ENCODE data around the gene HLA-E. TPM values are rescaled to one million over a fixed set of nuclear protein-coding genes. Genes with fewer than 3 reads are reported as not detected.

Gene HLA-E
- total RNA-seq, 1 donor from 2014 or later: 215 TPM

DNA sequence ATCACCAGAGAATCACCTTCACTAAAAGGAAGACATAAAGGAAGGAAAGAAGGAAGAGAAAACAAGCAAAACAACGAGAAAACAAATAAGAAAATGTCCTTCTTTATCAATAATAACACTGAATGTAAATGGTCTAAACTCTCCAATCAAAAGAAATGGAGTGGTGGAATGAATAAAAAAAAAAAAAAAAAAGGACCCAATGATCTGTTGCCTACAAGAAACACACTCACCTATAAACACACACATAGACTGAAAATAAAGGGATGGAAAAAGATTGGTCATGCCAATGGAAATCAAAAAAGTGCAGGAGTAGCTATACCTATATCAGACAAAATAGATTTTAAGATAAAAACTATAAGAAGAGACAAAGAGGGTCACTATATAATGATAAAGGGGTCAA is 30.2 kb upstream of the HLA-E start:
- no peak overlapping the region for H3K4me3 ChIP-seq (ENCODE audit: low read depth, low read length)
- TF ChIP-seq, protein P1, sequence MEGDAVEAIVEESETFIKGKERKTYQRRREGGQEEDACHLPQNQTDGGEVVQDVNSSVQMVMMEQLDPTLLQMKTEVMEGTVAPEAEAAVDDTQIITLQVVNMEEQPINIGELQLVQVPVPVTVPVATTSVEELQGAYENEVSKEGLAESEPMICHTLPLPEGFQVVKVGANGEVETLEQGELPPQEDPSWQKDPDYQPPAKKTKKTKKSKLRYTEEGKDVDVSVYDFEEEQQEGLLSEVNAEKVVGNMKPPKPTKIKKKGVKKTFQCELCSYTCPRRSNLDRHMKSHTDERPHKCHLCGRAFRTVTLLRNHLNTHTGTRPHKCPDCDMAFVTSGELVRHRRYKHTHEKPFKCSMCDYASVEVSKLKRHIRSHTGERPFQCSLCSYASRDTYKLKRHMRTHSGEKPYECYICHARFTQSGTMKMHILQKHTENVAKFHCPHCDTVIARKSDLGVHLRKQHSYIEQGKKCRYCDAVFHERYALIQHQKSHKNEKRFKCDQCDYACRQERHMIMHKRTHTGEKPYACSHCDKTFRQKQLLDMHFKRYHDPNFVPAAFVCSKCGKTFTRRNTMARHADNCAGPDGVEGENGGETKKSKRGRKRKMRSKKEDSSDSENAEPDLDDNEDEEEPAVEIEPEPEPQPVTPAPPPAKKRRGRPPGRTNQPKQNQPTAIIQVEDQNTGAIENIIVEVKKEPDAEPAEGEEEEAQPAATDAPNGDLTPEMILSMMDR (IDR thresholded peaks at IDR 0.05; ENCODE audit: insufficient read depth, low read length, severe bottlenecking): no peak
- H3K27me3 ChIP-seq (ENCODE audit: control insufficient read depth, insufficient read depth, low read length): peaks cover 49% of the 10 kb centered on the region
- no peaks in the 10 kb centered on the region for H3K36me3 ChIP-seq (ENCODE audit: control insufficient read depth, insufficient read depth, low read length)
- FAIRE-seq: no peak
- no peak for DNase-seq (ENCODE audit: low read depth)

DNA sequence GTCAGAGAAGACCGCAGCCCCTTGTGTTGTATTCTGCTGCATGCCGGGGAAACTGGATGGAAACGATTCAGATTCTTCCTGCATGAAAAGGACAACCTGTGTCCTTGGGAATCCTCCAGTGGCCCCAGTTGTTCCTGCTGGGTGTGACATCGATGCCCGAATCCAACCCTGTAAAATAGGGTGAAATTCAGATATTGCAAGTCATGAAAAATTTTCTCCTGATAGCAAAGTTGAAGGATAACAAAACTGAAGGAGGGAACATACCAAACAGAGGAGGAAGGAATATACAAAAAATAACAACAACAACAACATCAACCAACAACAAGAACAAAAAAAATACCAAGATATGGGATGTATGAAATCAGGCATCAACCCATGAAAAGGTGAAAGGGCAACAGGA is 28.3 kb upstream of the HLA-E start:
- Histone ChIP-seq H3K36me3 (ENCODE audit: control insufficient read depth, insufficient read depth, low read length) (no peaks in the 10 kb centered on the region), H3K27me3 (ENCODE audit: control insufficient read depth, insufficient read depth, low read length) (peaks cover 64% of the 10 kb centered on the region), H3K4me3 (ENCODE audit: low read depth, low read length) (no peak overlapping the region)
- FAIRE-seq (no peak), DNase-seq (ENCODE audit: low read depth) (no peak)
- TF ChIP-seq, protein P1 (IDR thresholded peaks at IDR 0.05; ENCODE audit: insufficient read depth, low read length, severe bottlenecking): no peak

DNA sequence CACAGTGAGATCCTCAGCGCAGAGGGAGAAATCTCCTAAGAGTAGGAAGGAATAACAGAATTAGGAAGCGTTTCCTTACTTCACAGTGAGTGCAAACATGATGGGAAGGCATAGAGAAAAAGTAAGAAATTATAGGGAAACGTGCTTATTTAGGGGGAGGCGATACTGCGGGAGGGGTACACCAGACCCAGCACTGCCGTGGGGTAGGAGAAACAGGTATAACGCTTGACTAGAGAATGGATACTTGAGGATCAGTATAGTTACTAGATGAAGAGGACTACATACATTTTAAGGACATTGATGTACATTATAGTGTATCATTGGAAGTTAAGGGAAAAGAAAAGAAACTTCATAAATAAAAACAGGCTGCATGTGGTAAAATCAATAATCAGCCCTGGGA is 26.8 kb upstream of the HLA-E start:
- FAIRE-seq (no peak), DNase-seq (ENCODE audit: low read depth) (no peak)
- no peaks in the 10 kb centered on the region for H3K36me3 ChIP-seq (ENCODE audit: control insufficient read depth, insufficient read depth, low read length)
- H3K4me3 ChIP-seq (ENCODE audit: low read depth, low read length): no peak overlapping the region
- peaks cover 67% of the 10 kb centered on the region for H3K27me3 ChIP-seq (ENCODE audit: control insufficient read depth, insufficient read depth, low read length)
- TF ChIP-seq, protein P1 (IDR thresholded peaks at IDR 0.05; ENCODE audit: insufficient read depth, low read length, severe bottlenecking): no peak

DNA sequence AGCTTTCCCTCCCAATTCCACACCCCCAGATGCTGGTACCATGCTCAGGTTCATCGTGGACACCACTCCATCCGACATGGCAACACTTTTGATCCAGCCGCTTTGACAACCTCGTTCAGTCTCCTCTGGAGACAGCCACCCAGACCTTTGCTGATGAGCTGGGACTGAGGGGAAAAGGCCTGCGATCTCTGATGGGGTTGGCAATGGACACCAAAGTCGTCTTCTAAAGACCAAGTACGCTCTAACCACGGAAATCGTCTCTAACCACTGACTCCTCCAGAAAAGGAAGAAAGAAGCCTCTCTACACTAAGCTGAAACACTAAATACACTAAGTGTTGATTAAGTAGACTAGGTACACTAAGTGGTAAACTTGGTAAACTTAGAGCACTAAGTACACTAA is 26.1 kb upstream of the HLA-E start:
- no peak overlapping the region for H3K4me3 ChIP-seq (ENCODE audit: low read depth, low read length)
- FAIRE-seq: no peak

DNA sequence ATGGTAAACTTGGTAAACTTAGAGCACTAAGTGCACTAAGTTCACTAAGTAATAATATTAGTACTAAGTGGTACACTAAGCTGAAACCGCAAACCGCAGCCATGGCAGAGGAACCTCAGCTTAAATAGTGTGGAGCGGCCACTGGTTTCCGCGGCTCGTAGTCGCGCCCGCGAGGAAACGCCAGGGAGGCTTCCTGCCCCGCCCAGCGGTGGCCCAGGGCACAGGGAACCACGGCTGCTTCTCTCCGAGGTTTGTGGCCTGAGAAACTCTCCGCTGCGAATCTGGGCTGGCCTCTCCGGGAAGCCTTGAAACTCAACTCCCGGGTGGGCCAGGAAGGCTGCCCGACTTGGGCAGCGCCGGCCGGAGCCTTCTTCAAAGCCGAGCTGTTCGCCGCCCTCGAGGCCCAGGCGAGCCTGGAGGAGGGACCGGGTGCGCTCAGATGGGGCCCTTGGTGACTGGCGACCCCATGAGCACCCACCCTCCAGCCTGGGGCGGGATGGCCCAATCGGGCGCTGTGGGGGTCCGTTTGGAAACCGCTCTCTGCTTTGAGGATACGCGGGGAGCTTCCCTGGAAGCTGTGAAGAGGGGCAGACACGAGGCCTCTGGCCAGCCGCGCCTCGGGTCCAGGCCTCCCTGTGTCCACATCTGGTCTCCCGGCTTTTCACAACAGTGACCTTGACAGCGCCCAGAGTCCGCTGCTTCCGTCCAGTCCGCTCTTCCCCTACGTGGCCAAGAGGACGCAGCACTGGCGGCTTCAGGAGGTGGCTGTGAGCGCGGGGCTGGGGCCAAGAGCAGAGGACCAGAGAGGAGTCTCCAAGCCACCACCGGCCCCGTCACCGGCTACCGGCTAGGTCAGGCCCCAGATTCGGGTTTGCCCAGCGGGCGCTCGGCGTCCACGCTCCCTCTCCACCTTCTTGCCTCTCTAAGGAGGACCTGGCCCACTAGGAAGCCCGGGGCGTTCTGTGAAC is 25.4 kb upstream of the HLA-E start:
- no peak for DNase-seq (ENCODE audit: low read depth)
- TF ChIP-seq, protein P1 (IDR thresholded peaks at IDR 0.05; ENCODE audit: insufficient read depth, low read length, severe bottlenecking): no peak
- FAIRE-seq: no peak
- Histone ChIP-seq H3K4me3 (ENCODE audit: low read depth, low read length) (no peak overlapping the region), H3K36me3 (ENCODE audit: control insufficient read depth, insufficient read depth, low read length) (no peaks in the 10 kb centered on the region), H3K27me3 (ENCODE audit: control insufficient read depth, insufficient read depth, low read length) (peaks cover 65% of the 10 kb centered on the region)

More for the DNA sequence above, 26.1 kb upstream of the HLA-E start:
- TF ChIP-seq, protein P1 (IDR thresholded peaks at IDR 0.05; ENCODE audit: insufficient read depth, low read length, severe bottlenecking): no peak
- DNase-seq (ENCODE audit: low read depth): no peak
- H3K27me3 ChIP-seq (ENCODE audit: control insufficient read depth, insufficient read depth, low read length): peaks cover 69% of the 10 kb centered on the region
- H3K36me3 ChIP-seq (ENCODE audit: control insufficient read depth, insufficient read depth, low read length): no peaks in the 10 kb centered on the region

Measured in bronchial epithelial cell (primary cell).